Subcutaneous adipose tissue (tissue), 4 donors: ENCODE results near the gene DBT. TPM values are rescaled to one million over a fixed set of nuclear protein-coding genes. Genes with fewer than 3 reads are reported as not detected.

ENCODE experiments used
- CTCF ChIP-seq: fragments of 450-650 bp; IDR thresholded peaks from one replicate; pipeline ENCODE4 v1.5.1; 2016; ENCODE audit warnings: low read depth, mild to moderate bottlenecking, control low read depth, antibody characterized with exemption, moderate library complexity
- total RNA-seq, 4 donors: library from RNA; depleted of rRNA; stranded (reverse); fragments of >200 nt; gene quantifications; one replicate each; pipeline ENCODE4 v1.1.0, GENCODE V29; 2016

Gene DBT
- total RNA-seq = 10 to 100 TPM in 1 of 4 donors, 1 to 10 TPM in 3; 8.2 to 11.7 (median 9.5) TPM

- TF ChIP-seq CTCF = no peak
Measured at GRCh38 chr1:100249537-100250257, at the start of gene DBT. Gene DBT, minus strand, starts transcription at chr1:100249834. Its CDS starts 14 bp downstream, at chr1:100249820.

GRCh38 chr1:100298512-100298911, 48.9 kb upstream of the DBT start:
- no peak for TF ChIP-seq CTCF

GRCh38 chr1:100296140-100296539, 46.5 kb upstream of the DBT start:
- TF ChIP-seq CTCF = no peak

- TF ChIP-seq CTCF = no peak
Measured at GRCh38 chr1:100292711-100293110, 43.1 kb upstream of the DBT start.

- TF ChIP-seq CTCF = no peak
Measured at GRCh38 chr1:100290291-100290690, 40.7 kb upstream of the DBT start.

GRCh38 chr1:100287162-100287561, 37.5 kb upstream of the DBT start:
- no peak for TF ChIP-seq CTCF

GRCh38 chr1:100284591-100284990, 35.0 kb upstream of the DBT start:
- no peak for TF ChIP-seq CTCF
